MM.1S (cell line): ENCODE data around the gene GOLIM4.

Source experiments
- DNase-seq: peaks from one replicate; pipeline ENCODE4 v3.0.0-alpha.2; 2015
- H2AFZ ChIP-seq: fragments of 300-600 bp; sonication (generic); 2 replicates; pipeline ENCODE4 v1.6.0; 2016; ENCODE audit warnings: antibody characterized with exemption, low read length
- H3F3A ChIP-seq: fragments of 300-600 bp; sonication (generic); 2 replicates; pipeline ENCODE4 v1.6.1; 2016; ENCODE audit warnings: mild to moderate bottlenecking, antibody characterized with exemption, low read length, moderate library complexity, mixed read lengths; ENCODE audit not compliant: insufficient read depth
- H3K27ac ChIP-seq: fragments of 300-600 bp; sonication (generic); 2 replicates; pipeline ENCODE4 v1.5.1; 2016; ENCODE audit warnings: mild to moderate bottlenecking, low read length
- H3K27me3 ChIP-seq: fragments of 300-600 bp; sonication (generic); replicated peaks from 2 replicates; pipeline ENCODE4 v1.6.0; 2016; ENCODE audit warnings: low read length; ENCODE audit not compliant: insufficient read depth
- H3K36me3 ChIP-seq: fragments of 300-600 bp; sonication (generic); replicated peaks from 2 replicates; pipeline ENCODE4 v1.6.1; 2016; ENCODE audit warnings: mild to moderate bottlenecking, low read length, mixed read lengths; ENCODE audit not compliant: insufficient read depth
- H3K4me1 ChIP-seq: fragments of 300-600 bp; sonication (generic); 2 replicates; pipeline ENCODE4 v1.6.1; 2016; ENCODE audit warnings: low read length, mixed read lengths
- H3K4me2 ChIP-seq: fragments of 300-600 bp; sonication (generic); 2 replicates; pipeline ENCODE4 v1.6.0; 2016; ENCODE audit warnings: low read depth, low read length
- H3K4me3 ChIP-seq: fragments of 300-600 bp; sonication (generic); 2 replicates; pipeline ENCODE4 v1.5.1; 2016; ENCODE audit warnings: low read length, mixed read lengths
- H3K79me2 ChIP-seq: fragments of 300-600 bp; sonication (generic); 2 replicates; pipeline ENCODE4 v1.6.1; 2016; ENCODE audit warnings: mixed run types, low read length, mixed read lengths
- H3K9ac ChIP-seq: fragments of 300-600 bp; sonication (generic); 2 replicates; pipeline ENCODE4 v1.6.1; 2016; ENCODE audit warnings: low read length, mixed read lengths
- H3K9me2 ChIP-seq: fragments of 300-600 bp; sonication (generic); replicated peaks from 2 replicates; pipeline ENCODE4 v1.6.1; 2016; ENCODE audit warnings: mild to moderate bottlenecking, low read length, mixed read lengths; ENCODE audit not compliant: insufficient read depth
- H3K9me3 ChIP-seq: fragments of 300-600 bp; sonication (generic); replicated peaks from 2 replicates; pipeline ENCODE4 v1.6.1; 2016; ENCODE audit warnings: mild to moderate bottlenecking, low read length, mixed read lengths; ENCODE audit not compliant: insufficient read depth
- H4K20me1 ChIP-seq: fragments of 300-600 bp; sonication (generic); 2 replicates; pipeline ENCODE4 v1.6.1; 2016; ENCODE audit warnings: mild to moderate bottlenecking, low read length, moderate library complexity, mixed read lengths; ENCODE audit not compliant: insufficient read depth
- EZH2 ChIP-seq: fragments of 300-600 bp; sonication (generic); optimal IDR thresholded peaks from 2 replicates; pipeline ENCODE3; 2017; ENCODE audit warnings: low read depth, mild to moderate bottlenecking, antibody characterized with exemption, low read length, mixed read lengths
- EZH2phosphoT487 ChIP-seq: fragments of 300-600 bp; sonication (generic); IDR thresholded peaks from 2 replicates; pipeline ENCODE4 v1.6.1; 2018; ENCODE audit warnings: antibody characterized with exemption, low read length
- TF ChIP-seq, protein P1 (sequence below): fragments of 300-600 bp; sonication (generic); IDR thresholded peaks from 2 replicates; pipeline ENCODE4 v1.5.1; 2016; ENCODE audit warnings: antibody characterized with exemption, low read length, mixed read lengths

Gene GOLIM4

GRCh38 chr3:168097381-168097780, 1.7 kb upstream of the GOLIM4 start:
- Histone ChIP-seq H3F3A (peaks cover 31% of the 10 kb centered on the region), H2AFZ (peak overlapping the region; percentile 94; the same call in 1 of the 2 replicates)

DNA sequence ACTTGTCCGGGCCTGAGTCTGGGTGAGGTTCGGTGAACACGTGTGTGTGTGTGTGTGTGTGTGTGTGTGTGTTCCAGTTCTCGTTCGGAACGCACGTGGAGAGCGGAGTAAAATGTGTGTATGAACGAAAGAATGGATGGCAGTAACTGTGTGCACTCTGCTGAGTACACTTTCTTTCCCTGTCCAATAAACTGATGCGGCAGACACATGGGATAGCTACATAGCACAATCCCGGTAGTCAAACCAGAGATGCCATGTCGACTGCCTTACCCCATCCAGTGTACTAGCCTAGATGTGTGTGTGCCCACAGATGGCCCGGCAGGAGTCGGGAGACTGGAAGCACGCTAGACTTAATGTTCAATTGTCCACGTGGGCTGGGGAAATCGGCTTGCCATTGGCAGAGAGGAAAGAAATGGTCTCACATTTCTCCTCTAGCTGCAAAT, 507 bp upstream of the GOLIM4 start:
- TF ChIP-seq, protein P1, sequence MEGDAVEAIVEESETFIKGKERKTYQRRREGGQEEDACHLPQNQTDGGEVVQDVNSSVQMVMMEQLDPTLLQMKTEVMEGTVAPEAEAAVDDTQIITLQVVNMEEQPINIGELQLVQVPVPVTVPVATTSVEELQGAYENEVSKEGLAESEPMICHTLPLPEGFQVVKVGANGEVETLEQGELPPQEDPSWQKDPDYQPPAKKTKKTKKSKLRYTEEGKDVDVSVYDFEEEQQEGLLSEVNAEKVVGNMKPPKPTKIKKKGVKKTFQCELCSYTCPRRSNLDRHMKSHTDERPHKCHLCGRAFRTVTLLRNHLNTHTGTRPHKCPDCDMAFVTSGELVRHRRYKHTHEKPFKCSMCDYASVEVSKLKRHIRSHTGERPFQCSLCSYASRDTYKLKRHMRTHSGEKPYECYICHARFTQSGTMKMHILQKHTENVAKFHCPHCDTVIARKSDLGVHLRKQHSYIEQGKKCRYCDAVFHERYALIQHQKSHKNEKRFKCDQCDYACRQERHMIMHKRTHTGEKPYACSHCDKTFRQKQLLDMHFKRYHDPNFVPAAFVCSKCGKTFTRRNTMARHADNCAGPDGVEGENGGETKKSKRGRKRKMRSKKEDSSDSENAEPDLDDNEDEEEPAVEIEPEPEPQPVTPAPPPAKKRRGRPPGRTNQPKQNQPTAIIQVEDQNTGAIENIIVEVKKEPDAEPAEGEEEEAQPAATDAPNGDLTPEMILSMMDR = no peak
- TF ChIP-seq EZH2phosphoT487 (no peak), EZH2 (no peak)
- Histone ChIP-seq H3K9ac (peak overlapping the region; percentile 79), H3K27me3 (no peaks in the 10 kb centered on the region), H3F3A (peaks cover 31% of the 10 kb centered on the region), H3K79me2 (peaks cover 34% of the 10 kb centered on the region), H3K36me3 (no peaks in the 10 kb centered on the region), H3K9me2 (no peaks in the 10 kb centered on the region), H3K9me3 (no peaks in the 10 kb centered on the region), H3K4me3 (peak overlapping the region; percentile 80), H3K27ac (peak overlapping the region; percentile 84), H4K20me1 (no peaks in the 10 kb centered on the region), H3K4me1 (peaks cover 29% of the 10 kb centered on the region), H2AFZ (peak overlapping the region; percentile 94), H3K4me2 (peak overlapping the region; percentile 83)
- peak; percentile 86 for DNase-seq

More at GRCh38 chr3:168097381-168097780, 1.7 kb upstream of the GOLIM4 start:
- no peaks in the 10 kb centered on the region for H4K20me1 ChIP-seq
- H3K4me2 ChIP-seq = peak overlapping the region; percentile 83; the same call in 1 of the 2 replicates
- H3K79me2 ChIP-seq = peaks cover 22% of the 10 kb centered on the region
- no peaks in the 10 kb centered on the region for H3K27me3 ChIP-seq
- DNase-seq = no peak
- H3K4me3 ChIP-seq = no peak overlapping the region
- no peak overlapping the region for H3K27ac ChIP-seq
- H3K9me2 ChIP-seq = no peaks in the 10 kb centered on the region
- peaks cover 22% of the 10 kb centered on the region for H3K4me1 ChIP-seq
- no peaks in the 10 kb centered on the region for H3K9me3 ChIP-seq
- TF ChIP-seq EZH2phosphoT487 = no peak
- TF ChIP-seq EZH2 = no peak
- TF ChIP-seq, protein P1 = no peak
- no peak overlapping the region for H3K9ac ChIP-seq
- H3K36me3 ChIP-seq = no peaks in the 10 kb centered on the region

GRCh38 chr3:168094877-168095610, 680 bp downstream of the GOLIM4 start:
- peak overlapping the region; percentile 79 for H3K9ac ChIP-seq
- H3K9me3 ChIP-seq = no peaks in the 10 kb centered on the region
- H3K27ac ChIP-seq = peak overlapping the region; percentile 84
- peak overlapping the region; percentile 80 for H3K4me3 ChIP-seq
- no peaks in the 10 kb centered on the region for H3K9me2 ChIP-seq
- H3K4me2 ChIP-seq = peak overlapping the region; percentile 83
- no peaks in the 10 kb centered on the region for H3K36me3 ChIP-seq
- no peaks in the 10 kb centered on the region for H4K20me1 ChIP-seq
- peaks cover 46% of the 10 kb centered on the region for H3K79me2 ChIP-seq
- no peaks in the 10 kb centered on the region for H3K27me3 ChIP-seq
- peak overlapping the region; percentile 94 for H2AFZ ChIP-seq
- TF ChIP-seq, protein P1 = peak; percentile 45
- TF ChIP-seq EZH2phosphoT487 = no peak
- TF ChIP-seq EZH2 = no peak
- DNase-seq = peak; percentile 91
- H3F3A ChIP-seq = peaks cover 31% of the 10 kb centered on the region
- H3K4me1 ChIP-seq = peaks cover 29% of the 10 kb centered on the region
